K562 (cell line): ENCODE results near the gene E2F1. TPM values are rescaled to one million over a fixed set of nuclear protein-coding genes. Genes with fewer than 3 reads are reported as not detected.

Experiments used
- POLR2G ChIP-seq: fragments of 200-400 bp; formaldehyde crosslinking; IDR thresholded peaks from 2 replicates; pipeline ENCODE4 v1.6.1; 2017; ENCODE audit warnings: low read depth, mild to moderate bottlenecking, antibody characterized with exemption, low read length, moderate library complexity
- RREB1 ChIP-seq: fragments of 250-450 bp; sonication (Bioruptor Pico); IDR thresholded peaks from 2 replicates; pipeline ENCODE4 v1.4.0; 2020
- polyA plus RNA-seq, 8 experiments: library from polyadenylated mRNA; depleted of rRNA in 4 of 8; stranded (reverse) in 5 of 8; unstranded in 3 of 8; fragments of >200 nt; fragmentation: Nextera tagmentation in 2 of 8; fragmentation: Illumina TruSeq in 1 of 8; extraction: Ambion mirVana in 2 of 8; extraction: Trizol in 1 of 8; gene quantifications; 2 replicates each; pipeline versions ENCODE4 v1.2.1 to v1.2.3, GENCODE V29; 2011 to 2014; ENCODE audit warnings: inconsistent platforms in 1 of 8, missing spikeins in 1 of 8
- total RNA-seq, 7 experiments: library from RNA; depleted of rRNA in 6 of 7; stranded (reverse); fragments of >200 nt in 6 of 7; fragmentation: Illumina TruSeq in 2 of 7; extraction: Trizol in 2 of 7; gene quantifications; 2 replicates each; pipeline versions ENCODE4 v1.2.1 to v1.2.3, GENCODE V29; 2011 to 2021; ENCODE audit warnings: low replicate concordance in 1 of 7

E2F1 gene
- total and polyA plus RNA-seq, 9 of the 15 experiments (the other 6 are each of a cell fraction or from before 2014, with no cell fraction given), result 0.14 to 30.6 (median 13.1) TPM

GRCh38 chr20:33677991-33678702 is 8.0 kb downstream of the E2F1 start (continued):
- TF ChIP-seq RREB1 (CRISPR knock-in tag), result no peak
- TF ChIP-seq POLR2G, result peak; percentile 36; the same call in 1 of the 2 replicates
